ENCODE results near the gene RABGAP1L.

The RABGAP1L gene

GRCh38 chr1:174376030-174376429, 216.7 kb downstream of the RABGAP1L start:
- TF ChIP-seq, protein P1, sequence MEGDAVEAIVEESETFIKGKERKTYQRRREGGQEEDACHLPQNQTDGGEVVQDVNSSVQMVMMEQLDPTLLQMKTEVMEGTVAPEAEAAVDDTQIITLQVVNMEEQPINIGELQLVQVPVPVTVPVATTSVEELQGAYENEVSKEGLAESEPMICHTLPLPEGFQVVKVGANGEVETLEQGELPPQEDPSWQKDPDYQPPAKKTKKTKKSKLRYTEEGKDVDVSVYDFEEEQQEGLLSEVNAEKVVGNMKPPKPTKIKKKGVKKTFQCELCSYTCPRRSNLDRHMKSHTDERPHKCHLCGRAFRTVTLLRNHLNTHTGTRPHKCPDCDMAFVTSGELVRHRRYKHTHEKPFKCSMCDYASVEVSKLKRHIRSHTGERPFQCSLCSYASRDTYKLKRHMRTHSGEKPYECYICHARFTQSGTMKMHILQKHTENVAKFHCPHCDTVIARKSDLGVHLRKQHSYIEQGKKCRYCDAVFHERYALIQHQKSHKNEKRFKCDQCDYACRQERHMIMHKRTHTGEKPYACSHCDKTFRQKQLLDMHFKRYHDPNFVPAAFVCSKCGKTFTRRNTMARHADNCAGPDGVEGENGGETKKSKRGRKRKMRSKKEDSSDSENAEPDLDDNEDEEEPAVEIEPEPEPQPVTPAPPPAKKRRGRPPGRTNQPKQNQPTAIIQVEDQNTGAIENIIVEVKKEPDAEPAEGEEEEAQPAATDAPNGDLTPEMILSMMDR (IDR thresholded peaks at IDR 0.05; ENCODE audit: low read depth, low read length, missing control alignments): no peak
- DNase-seq (ENCODE audit: extremely low read depth, low read depth): no peak
- H3K4me3 ChIP-seq (replicated peaks; ENCODE audit: low read depth, low read length): no peak overlapping the region

DNA sequence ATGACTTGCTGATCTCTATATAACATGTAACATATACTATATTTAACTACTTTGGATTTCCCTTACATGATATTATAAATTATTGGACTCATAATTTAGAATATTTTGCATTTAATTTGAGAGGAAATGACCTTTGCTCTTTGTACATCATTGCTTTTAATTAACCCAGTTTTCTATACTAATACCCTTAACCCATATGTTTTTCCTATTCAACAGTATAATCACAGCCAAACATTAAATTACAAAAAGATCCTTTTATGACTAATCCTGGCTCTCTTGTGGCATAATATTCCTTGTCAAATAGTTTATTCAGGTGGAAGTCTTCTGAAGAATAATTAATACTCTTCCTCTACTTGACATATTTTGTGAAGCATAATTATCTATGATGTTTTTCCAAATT, 232.4 kb downstream of the RABGAP1L start:
- H3K4me3 ChIP-seq (replicated peaks; ENCODE audit: low read depth, low read length): no peak overlapping the region
- no peak for DNase-seq (ENCODE audit: extremely low read depth, low read depth)
- TF ChIP-seq, protein P1 (IDR thresholded peaks at IDR 0.05; ENCODE audit: low read depth, low read length, missing control alignments): no peak

- H3K4me3 ChIP-seq (replicated peaks; ENCODE audit: low read depth, low read length): no peak overlapping the region
- TF ChIP-seq, protein P1 (IDR thresholded peaks at IDR 0.05; ENCODE audit: low read depth, low read length, missing control alignments): no peak
- no peak for DNase-seq (ENCODE audit: extremely low read depth, low read depth)
Measured at GRCh38 chr1:174393885-174394284, 234.6 kb downstream of the RABGAP1L start.

- DNase-seq (ENCODE audit: extremely low read depth, low read depth): no peak
- H3K4me3 ChIP-seq (replicated peaks; ENCODE audit: low read depth, low read length): no peak overlapping the region
- TF ChIP-seq, protein P1 (IDR thresholded peaks at IDR 0.05; ENCODE audit: low read depth, low read length, missing control alignments): no peak
Measured at GRCh38 chr1:174397261-174397660, 237.9 kb downstream of the RABGAP1L start.

DNA sequence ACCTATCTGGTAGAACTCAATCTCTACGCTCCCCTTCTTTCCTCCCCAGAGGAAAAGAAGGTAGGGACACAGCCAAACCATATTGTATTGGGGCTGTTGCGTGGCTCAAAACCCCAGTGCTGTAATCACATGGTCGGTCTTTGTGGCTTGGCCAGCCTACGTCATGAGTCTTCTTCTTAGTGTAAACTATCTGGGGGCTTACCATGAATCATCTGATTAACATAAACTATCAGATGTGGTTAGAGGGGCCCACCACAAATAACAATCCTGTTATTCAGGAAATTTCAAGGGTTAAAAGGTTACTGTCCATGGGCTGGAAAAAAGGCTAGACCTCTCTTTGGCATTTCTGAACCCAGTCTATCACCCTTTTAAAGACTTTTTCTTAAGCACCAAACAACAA, 238.9 kb downstream of the RABGAP1L start:
- peak; percentile 16 for DNase-seq (ENCODE audit: extremely low read depth, low read depth)
- H3K4me3 ChIP-seq (replicated peaks; ENCODE audit: low read depth, low read length): no peak overlapping the region
- TF ChIP-seq, protein P1 (IDR thresholded peaks at IDR 0.05; ENCODE audit: low read depth, low read length, missing control alignments): no peak

- no peak for DNase-seq (ENCODE audit: extremely low read depth, low read depth)
- TF ChIP-seq, protein P1 (IDR thresholded peaks at IDR 0.05; ENCODE audit: low read depth, low read length, missing control alignments): no peak
- H3K4me3 ChIP-seq (replicated peaks; ENCODE audit: low read depth, low read length): no peak overlapping the region
Measured at GRCh38 chr1:174399211-174399610, 239.9 kb downstream of the RABGAP1L start.

GRCh38 chr1:174401075-174401474, 241.8 kb downstream of the RABGAP1L start:
- TF ChIP-seq, protein P1 (IDR thresholded peaks at IDR 0.05; ENCODE audit: low read depth, low read length, missing control alignments): no peak
- H3K4me3 ChIP-seq (replicated peaks; ENCODE audit: low read depth, low read length): no peak overlapping the region
- DNase-seq (ENCODE audit: extremely low read depth, low read depth): no peak

All from HFF-Myc (cell line).